Breast epithelium (tissue), 4 donors: ENCODE data around the gene PRRT1B. TPM values are rescaled to one million over a fixed set of nuclear protein-coding genes. Genes with fewer than 3 reads are reported as not detected.

Source experiments
- DNase-seq, 2 donors: peaks; one replicate each; pipeline ENCODE4 v3.0.0-alpha.2; 2019; ENCODE audit warnings: low spot score in 2 of 2
- H3K27ac ChIP-seq, 2 donors: fragments of 200-600 bp; sonication (generic) in 1 of 2; one replicate each; pipeline ENCODE4 v1.5.1; 2016 to 2019; ENCODE audit warnings: mild to moderate bottlenecking in 1 of 2
- H3K27me3 ChIP-seq, 2 donors: fragments of 200-600 bp; sonication (generic) in 1 of 2; one replicate each; pipeline versions ENCODE4 v1.5.1 to v1.6.0; 2017 to 2019; ENCODE audit warnings: control low read depth in 1 of 2, mild to moderate bottlenecking in 1 of 2
- H3K36me3 ChIP-seq: fragments of 200-600 bp; one replicate; pipeline ENCODE4 v1.5.1; 2019
- H3K4me1 ChIP-seq, 2 donors: fragments of 200-600 bp; sonication (generic); one replicate each; pipeline ENCODE4 v1.5.1; 2016 to 2019; ENCODE audit warnings: control low read depth in 1 of 2
- H3K4me3 ChIP-seq, 3 donors: fragments of 200-600 bp; sonication (generic); 1 replicate in 2 of 3; 2 replicates in 1 of 3; pipeline ENCODE4 v1.5.1; 2016 to 2019; ENCODE audit warnings: mild to moderate bottlenecking in 3 of 3, moderate library complexity in 2 of 3
- H3K9me3 ChIP-seq, 2 donors: fragments of 200-600 bp; sonication (generic) in 1 of 2; one replicate each; pipeline ENCODE4 v1.5.1; 2016 to 2019; ENCODE audit warnings: control low read depth in 1 of 2
- CTCF ChIP-seq, 3 donors: fragments of 450-650 bp; IDR thresholded peaks; one replicate each; pipeline ENCODE4 v1.5.1; 2016 to 2017; ENCODE audit warnings: antibody characterized with exemption in 3 of 3, mild to moderate bottlenecking in 3 of 3, moderate library complexity in 3 of 3
- POLR2A ChIP-seq: fragments of 450-650 bp; IDR thresholded peaks from one replicate; pipeline ENCODE4 v1.6.1; 2016; ENCODE audit warnings: antibody characterized with exemption, mild to moderate bottlenecking, moderate library complexity
- POLR2AphosphoS5 ChIP-seq, 3 donors: sonication (generic); formaldehyde crosslinking; IDR thresholded peaks; one replicate each; pipeline ENCODE4 v1.6.1; 2017; ENCODE audit warnings: antibody characterized with exemption in 3 of 3
- intact Hi-C: fragments of 100-400 bp; cut with DNase I; formaldehyde crosslinking; loops from one replicate; pipeline ENCODE4 v1.15.1; 2023; ENCODE audit warnings: low total_unique reads
- total RNA-seq, 3 donors: library from RNA; depleted of rRNA; stranded (reverse); fragments of >200 nt; gene quantifications; one replicate each; pipeline ENCODE4 v1.1.0, GENCODE V29; 2016

The PRRT1B gene
- total RNA-seq, 3 donors from 2014 or later, result 0.33 TPM; not detected in 2

- Histone ChIP-seq H3K4me1 (peaks cover 9 to 10% of the 10 kb centered on the region in 2 donors), H3K36me3 (peaks cover 7% of the 10 kb centered on the region), H3K27me3 (no peaks in the 10 kb centered on the region), H3K9me3 (no peaks in the 10 kb centered on the region), H3K27ac (no peak overlapping the region), H3K4me3 (no peak overlapping the region)
- TF ChIP-seq POLR2AphosphoS5 (IDR thresholded peaks at IDR 0.05) (no peak), POLR2A (no peak), CTCF (IDR thresholded peaks at IDR 0.05) (no peak)
- no peak for DNase-seq
- intact Hi-C loops, result no loop called here
Observed at GRCh38 chr9:131525643-131526565, 19.4 kb upstream of the PRRT1B start.

GRCh38 chr9:131528186-131528585 is 17.1 kb upstream of the PRRT1B start:
- H3K9me3 ChIP-seq, result no peaks in the 10 kb centered on the region
- peaks cover 9 to 10% of the 10 kb centered on the region in 2 donors for H3K4me1 ChIP-seq
- no peaks in the 10 kb centered on the region for H3K27me3 ChIP-seq
- no peak overlapping the region for H3K27ac ChIP-seq
- H3K4me3 ChIP-seq, result no peak overlapping the region
- DNase-seq, result no peak
- peaks cover 7% of the 10 kb centered on the region for H3K36me3 ChIP-seq
- TF ChIP-seq POLR2AphosphoS5 (IDR thresholded peaks at IDR 0.05), result no peak
- no peak for TF ChIP-seq CTCF (IDR thresholded peaks at IDR 0.05)
- no peak for TF ChIP-seq POLR2A
- intact Hi-C loops, result no loop called here

DNA sequence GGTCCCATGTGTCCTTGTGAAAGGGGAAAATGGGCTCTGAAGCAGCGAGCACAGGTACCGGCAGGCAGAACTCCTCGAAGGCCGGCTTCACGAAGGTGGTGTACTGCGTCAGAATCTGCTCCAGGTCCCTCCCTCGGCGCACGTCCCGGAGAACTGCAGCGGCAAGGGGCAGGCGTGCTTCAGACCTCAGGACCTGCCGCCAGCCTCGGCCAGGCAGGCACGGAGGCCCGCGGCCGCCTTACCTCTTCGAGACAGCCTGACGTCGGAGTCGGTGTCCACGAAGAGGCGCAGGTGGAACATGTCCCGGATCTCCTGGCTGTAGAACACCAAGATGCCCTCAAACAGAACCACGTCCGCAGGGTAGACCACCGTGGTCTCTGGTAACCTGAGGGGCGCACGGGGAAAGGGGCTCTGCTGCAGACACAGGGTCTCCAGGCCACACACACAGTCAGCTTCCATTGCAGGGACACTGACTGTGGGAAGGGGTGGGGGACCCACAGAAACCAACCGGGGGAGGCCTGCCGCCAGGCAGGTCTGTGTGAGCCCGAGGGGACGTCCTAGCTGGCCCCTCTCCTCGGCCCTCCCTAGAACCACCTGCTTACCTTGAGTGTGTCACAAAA is 16.3 kb upstream of the PRRT1B start:
- DNase-seq, result no peak
- TF ChIP-seq CTCF (IDR thresholded peaks at IDR 0.05) (no peak), POLR2A (no peak), POLR2AphosphoS5 (IDR thresholded peaks at IDR 0.05) (no peak)

GRCh38 chr9:131529597-131530545 is 15.5 kb upstream of the PRRT1B start:
- Histone ChIP-seq H3K9me3 (no peaks in the 10 kb centered on the region), H3K4me3 (peak overlapping the region; percentile 96 to 100 (median 99)), H3K27me3 (no peaks in the 10 kb centered on the region), H3K4me1 (peaks cover 9 to 10% of the 10 kb centered on the region in 2 donors), H3K27ac (peak overlapping the region; percentile 63 to 73), H3K36me3 (peaks cover 4% of the 10 kb centered on the region)
- intact Hi-C loops, result no loop called here
- TF ChIP-seq POLR2A (no peak), CTCF (IDR thresholded peaks at IDR 0.05) (no peak), POLR2AphosphoS5 (IDR thresholded peaks at IDR 0.05) (no peak)
- no peak for DNase-seq

More for the DNA sequence above, 16.3 kb upstream of the PRRT1B start:
- H3K36me3 ChIP-seq, result peaks cover 7% of the 10 kb centered on the region
- no peaks in the 10 kb centered on the region for H3K9me3 ChIP-seq
- H3K27me3 ChIP-seq, result no peaks in the 10 kb centered on the region
- peak overlapping the region in 1 of 3 donors; percentile 100 for H3K4me3 ChIP-seq
- intact Hi-C loops, result no loop called here
- no peak overlapping the region for H3K27ac ChIP-seq
- H3K4me1 ChIP-seq, result peaks cover 9 to 10% of the 10 kb centered on the region in 2 donors
